CD4-positive, alpha-beta T cell (primary cell): Measurements from ENCODE around the gene MYO5C. TPM values are rescaled to one million over a fixed set of nuclear protein-coding genes. Genes with fewer than 3 reads are reported as not detected.

Experiments used
- ATAC-seq: fragments of 200-7000 bp; cut with Tn5 transposase; one replicate; pipeline ENCODE4 v1.10.0; 2022; ENCODE audit warnings: mild to moderate bottlenecking; ENCODE audit not compliant: poor library complexity
- CTCF ChIA-PET: fragments of 350-600 bp; sonication (Branson Sonifier 250); formaldehyde crosslinking; loops from one replicate; lab custom pipeline; 2021; ENCODE audit warnings: antibody characterized with exemption, inconsistent platforms; lab: Charles Lee
- POLR2A ChIA-PET: fragments of 350-600 bp; sonication (Branson Sonifier 250); formaldehyde crosslinking; loops from one replicate; lab custom pipeline; 2021; ENCODE audit warnings: antibody characterized with exemption, inconsistent platforms; lab: Charles Lee
- DNase-seq, 14 experiments: peaks; one replicate each; pipeline ENCODE4 v3.0.0-alpha.2; 2013 to 2020; ENCODE audit warnings: mixed read lengths in 2 of 14
- H3K27ac ChIP-seq, 2 donors: one replicate each; pipeline versions ENCODE4 v1.5.1 to v1.7.0; 2013; ENCODE audit warnings: low read length in 2 of 2, low read depth in 1 of 2, mild to moderate bottlenecking in 1 of 2
- H3K27me3 ChIP-seq, 2 experiments: 1 replicate in 1 of 2; 2 replicates in 1 of 2; pipeline versions ENCODE4 v1.6.1 to v1.7.0; 2013; ENCODE audit warnings: low read length in 2 of 2, control low read depth in 1 of 2, mild to moderate bottlenecking in 1 of 2, moderate library complexity in 1 of 2; ENCODE audit not compliant: insufficient read depth in 2 of 2, control insufficient read depth in 1 of 2
- H3K36me3 ChIP-seq: one replicate; pipeline ENCODE4 v1.6.1; 2013; ENCODE audit warnings: low read length, control low read depth; ENCODE audit not compliant: insufficient read depth
- H3K4me1 ChIP-seq: one replicate; pipeline ENCODE4 v1.6.1; 2013; ENCODE audit warnings: low read length, control low read depth; ENCODE audit not compliant: insufficient read depth
- H3K4me3 ChIP-seq: one replicate; pipeline ENCODE4 v1.5.1; 2013; ENCODE audit warnings: mild to moderate bottlenecking, low read length, moderate library complexity
- H3K9me3 ChIP-seq, 2 experiments: 1 replicate in 1 of 2; 2 replicates in 1 of 2; pipeline versions ENCODE4 v1.6.1 to v1.7.0; 2013; ENCODE audit warnings: low read length in 2 of 2, mild to moderate bottlenecking in 2 of 2, control low read depth in 1 of 2, moderate library complexity in 1 of 2; ENCODE audit not compliant: control insufficient read depth in 1 of 2, insufficient read depth in 1 of 2
- H3K27ac Mint-ChIP-seq: one replicate; pipeline ENCODE4 v1.8.0; 2020; ENCODE audit warnings: mixed read lengths
- H3K27me3 Mint-ChIP-seq: one replicate; pipeline ENCODE4 v1.8.0; 2021; ENCODE audit warnings: mixed read lengths
- H3K36me3 Mint-ChIP-seq: one replicate; pipeline ENCODE4 v1.8.0; 2021; ENCODE audit warnings: low read depth, mixed read lengths
- H3K4me1 Mint-ChIP-seq: one replicate; pipeline ENCODE4 v1.8.0; 2021; ENCODE audit warnings: low read depth, mixed read lengths
- H3K4me3 Mint-ChIP-seq: one replicate; pipeline ENCODE4 v1.8.0; 2020; ENCODE audit warnings: mild to moderate bottlenecking, mixed read lengths
- H3K9me3 Mint-ChIP-seq: one replicate; pipeline ENCODE4 v1.8.0; 2020; ENCODE audit warnings: mixed read lengths
- intact Hi-C, 2 experiments: fragments of 100-400 bp; cut with DNase I in 1 of 2; cut with micrococcal nuclease in 1 of 2; formaldehyde crosslinking; loops; one replicate each; pipeline versions ENCODE4 v1.15.1 to v1.9.0; 2023 to 2025; cut with DNase I, micrococcal nuclease
- total RNA-seq, 174 experiments: library from RNA in 2 of 174; stranded (reverse) in 2 of 174; gene quantifications; one replicate each; pipeline ENCODE4 v1.2.3 and lab custom pipeline; 2021 to 2026
- TF ChIP-seq, protein P1 (sequence below): fragments of 200-600 bp; IDR thresholded peaks from one replicate; pipeline ENCODE4 v1.8.0; 2022; ENCODE audit warnings: antibody characterized with exemption, mild to moderate bottlenecking

MYO5C gene
- total RNA-seq, 2 experiments from 2014 or later = 0.53 to 0.93 TPM

DNA sequence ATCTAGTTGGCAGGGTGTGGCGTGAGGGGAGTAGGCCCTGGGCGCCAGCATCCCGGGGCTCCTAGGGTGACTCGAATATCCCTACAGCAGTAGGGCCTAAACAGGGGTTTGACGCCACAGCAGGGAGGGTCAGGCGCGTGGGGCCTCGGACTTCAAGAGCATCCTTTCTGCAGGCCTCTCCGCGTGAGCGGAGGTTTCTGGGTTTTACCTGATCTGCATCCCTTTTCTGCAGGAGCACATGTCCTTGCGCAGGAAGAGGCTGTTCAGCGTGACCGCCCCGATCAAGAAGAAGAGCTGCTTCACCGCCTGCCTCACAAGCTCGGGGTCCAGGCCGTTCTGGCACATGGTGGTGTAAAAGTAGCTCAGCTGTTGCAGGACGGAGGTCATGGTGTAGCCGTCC lies 90.9 kb downstream of the MYO5C start:
- no peaks in the 10 kb centered on the region for H3K9me3 ChIP-seq
- TF ChIP-seq, protein P1, sequence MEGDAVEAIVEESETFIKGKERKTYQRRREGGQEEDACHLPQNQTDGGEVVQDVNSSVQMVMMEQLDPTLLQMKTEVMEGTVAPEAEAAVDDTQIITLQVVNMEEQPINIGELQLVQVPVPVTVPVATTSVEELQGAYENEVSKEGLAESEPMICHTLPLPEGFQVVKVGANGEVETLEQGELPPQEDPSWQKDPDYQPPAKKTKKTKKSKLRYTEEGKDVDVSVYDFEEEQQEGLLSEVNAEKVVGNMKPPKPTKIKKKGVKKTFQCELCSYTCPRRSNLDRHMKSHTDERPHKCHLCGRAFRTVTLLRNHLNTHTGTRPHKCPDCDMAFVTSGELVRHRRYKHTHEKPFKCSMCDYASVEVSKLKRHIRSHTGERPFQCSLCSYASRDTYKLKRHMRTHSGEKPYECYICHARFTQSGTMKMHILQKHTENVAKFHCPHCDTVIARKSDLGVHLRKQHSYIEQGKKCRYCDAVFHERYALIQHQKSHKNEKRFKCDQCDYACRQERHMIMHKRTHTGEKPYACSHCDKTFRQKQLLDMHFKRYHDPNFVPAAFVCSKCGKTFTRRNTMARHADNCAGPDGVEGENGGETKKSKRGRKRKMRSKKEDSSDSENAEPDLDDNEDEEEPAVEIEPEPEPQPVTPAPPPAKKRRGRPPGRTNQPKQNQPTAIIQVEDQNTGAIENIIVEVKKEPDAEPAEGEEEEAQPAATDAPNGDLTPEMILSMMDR = no peak
- Mint-ChIP-seq H3K27ac (no peak overlapping the region), H3K27me3 (no peaks in the 10 kb centered on the region), H3K4me3 (no peak overlapping the region), H3K36me3 (no peaks in the 10 kb centered on the region), H3K9me3 (no peaks in the 10 kb centered on the region), H3K4me1 (no peaks in the 10 kb centered on the region)
- intact Hi-C loops = loop anchor here (5.0 kb wide), 3 partner anchors 32 to 317 kb away; no protein-coding TSS in a partner anchor
- POLR2A ChIA-PET = no interaction called here
- no peak overlapping the region for H3K4me3 ChIP-seq
- CTCF ChIA-PET = no interaction called here
- ATAC-seq = no peak
- H3K4me1 ChIP-seq = no peaks in the 10 kb centered on the region
- H3K27me3 ChIP-seq = no peaks in the 10 kb centered on the region
- no peak overlapping the region for H3K27ac ChIP-seq
- no peak for DNase-seq
- no peaks in the 10 kb centered on the region for H3K36me3 ChIP-seq

- ChIA-PET POLR2A (interaction anchor here (1.7 kb wide), 1 partner anchor 21 kb away, joined by 5 read pairs; no protein-coding TSS in a partner anchor), CTCF (interaction anchor here (1.2 kb wide), 1 partner anchor 13 kb away, joined by 3 read pairs; no protein-coding TSS in a partner anchor)
- H3K36me3 Mint-ChIP-seq = no peaks in the 10 kb centered on the region
- H3K4me3 Mint-ChIP-seq = no peak overlapping the region
- Histone ChIP-seq H3K27ac (no peak overlapping the region), H3K36me3 (no peaks in the 10 kb centered on the region), H3K9me3 (no peaks in the 10 kb centered on the region), H3K4me1 (no peaks in the 10 kb centered on the region), H3K27me3 (no peaks in the 10 kb centered on the region), H3K4me3 (no peak overlapping the region)
- DNase-seq (no peak), ATAC-seq (no peak)
- intact Hi-C loops = no loop called here
- H3K4me1 Mint-ChIP-seq = no peaks in the 10 kb centered on the region
- H3K27me3 Mint-ChIP-seq = no peaks in the 10 kb centered on the region
- H3K27ac Mint-ChIP-seq = no peak overlapping the region
- TF ChIP-seq, protein P1 = no peak
- no peaks in the 10 kb centered on the region for H3K9me3 Mint-ChIP-seq
Observed at GRCh38 chr15:52200831-52201365, 94.7 kb downstream of the MYO5C start.

- H3K4me1 ChIP-seq = no peaks in the 10 kb centered on the region
- intact Hi-C loops = no loop called here
- H3K36me3 ChIP-seq = no peaks in the 10 kb centered on the region
- ATAC-seq (no peak), DNase-seq (no peak)
- H3K27ac ChIP-seq = no peak overlapping the region
- POLR2A ChIA-PET = no interaction called here
- H3K27me3 ChIP-seq = no peaks in the 10 kb centered on the region
- TF ChIP-seq, protein P1 = no peak
- Mint-ChIP-seq H3K4me3 (no peak overlapping the region), H3K4me1 (no peaks in the 10 kb centered on the region), H3K27me3 (no peaks in the 10 kb centered on the region), H3K27ac (no peak overlapping the region), H3K9me3 (no peaks in the 10 kb centered on the region), H3K36me3 (no peaks in the 10 kb centered on the region)
- no peak overlapping the region for H3K4me3 ChIP-seq
- H3K9me3 ChIP-seq = no peaks in the 10 kb centered on the region
- CTCF ChIA-PET = interaction anchor here (2.5 kb wide), 1 partner anchor 9 kb away, joined by 9 read pairs; no protein-coding TSS in a partner anchor
Observed at GRCh38 chr15:52199271-52199670, 96.3 kb downstream of the MYO5C start.
